Measurements from ENCODE around the gene UBN1.

- TF ChIP-seq REST (IDR thresholded peaks at IDR 0.05; ENCODE audit: insufficient read depth in 1 of 2, low read depth in 2 of 2, low read length in 1 of 2) = no peak
- no peak for TF ChIP-seq CTCF (IDR thresholded peaks at IDR 0.05)
- TF ChIP-seq TCF7L2 (IDR thresholded peaks at IDR 0.05; ENCODE audit: low read depth, low read length) = no peak
These were observed 15.4 kb downstream of the UBN1 start for GRCh38 chr16:4862639-4863038.
